HG02759 (cell line): ENCODE measurements around the gene PPARG.
"Not testable (repeated sequence)": the region's sequence is repeated elsewhere in the genome, so short reads cannot be mapped to it uniquely, and the experiment has no call there.

ENCODE experiments used
- ATAC-seq: cut with Tn5 transposase; IDR thresholded peaks from one replicate; pipeline ENCODE4 v1.9.1; 2021; ENCODE audit warnings: mild to moderate bottlenecking, moderate library complexity; ENCODE audit not compliant: unreplicated experiment

The PPARG gene

DNA sequence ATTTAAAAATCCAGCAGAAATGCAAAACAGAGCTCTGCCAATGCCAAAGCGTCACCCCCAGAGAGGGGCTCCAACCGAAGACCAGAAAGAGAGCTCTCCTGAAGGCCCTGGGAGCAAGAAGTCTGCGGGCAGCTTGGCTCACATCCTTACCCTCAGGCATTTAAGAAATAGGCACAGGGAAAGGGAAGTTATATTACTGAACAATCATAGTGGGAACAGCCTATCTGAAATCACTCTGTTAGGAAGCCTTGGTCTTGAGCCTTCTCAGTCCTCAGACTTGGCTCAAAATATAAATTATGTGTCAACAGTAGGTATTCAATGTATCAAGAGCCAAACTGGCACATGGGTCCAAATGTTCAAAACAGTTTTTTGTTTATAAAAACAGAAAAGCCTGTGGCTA, 10.3 kb upstream of the PPARG start:
- no peak for ATAC-seq

GRCh38 chr3:12279591-12280326, 9.1 kb upstream of the PPARG start:
- ATAC-seq: no peak

DNA sequence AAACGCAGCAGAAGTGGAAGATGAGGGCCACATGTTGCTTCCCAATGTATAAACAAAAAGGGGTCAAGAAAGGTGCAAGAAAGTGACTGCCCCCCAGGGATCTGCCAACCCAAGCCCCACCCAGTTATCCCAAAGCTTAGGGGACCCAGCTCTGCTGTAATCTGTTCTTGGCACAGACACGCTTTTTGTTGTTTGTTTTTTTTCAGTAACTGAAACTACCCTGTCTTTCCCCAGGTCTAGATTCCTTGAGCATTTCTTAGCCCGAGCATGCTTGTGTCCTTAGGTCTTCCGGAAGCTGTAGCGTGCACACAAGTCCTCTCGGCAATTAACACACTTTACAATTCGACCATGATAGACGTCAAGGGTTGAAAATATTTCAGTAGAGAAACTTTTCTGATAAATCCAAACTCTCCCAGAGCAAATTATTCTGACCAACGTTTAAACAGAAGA, 8.5 kb upstream of the PPARG start:
- no peak for ATAC-seq

DNA sequence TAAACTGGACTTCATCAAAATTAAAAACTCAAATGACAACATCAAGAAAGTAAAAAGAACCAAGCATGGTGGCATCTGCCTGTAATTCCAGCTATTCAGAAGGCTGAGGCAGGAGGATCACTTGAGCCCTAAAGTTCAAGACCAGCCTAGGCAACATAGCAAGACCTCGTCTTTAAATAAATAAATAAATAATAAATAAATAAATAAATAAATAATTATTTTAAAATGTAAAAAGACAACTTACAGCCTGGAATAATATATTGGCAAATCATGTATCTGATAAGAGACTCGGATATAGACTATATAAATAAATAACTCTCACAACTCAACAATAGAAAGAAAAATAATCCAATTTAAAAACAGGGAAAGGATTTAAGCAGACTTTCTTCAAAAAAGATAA, 4.3 kb upstream of the PPARG start:
- ATAC-seq: no peak

DNA sequence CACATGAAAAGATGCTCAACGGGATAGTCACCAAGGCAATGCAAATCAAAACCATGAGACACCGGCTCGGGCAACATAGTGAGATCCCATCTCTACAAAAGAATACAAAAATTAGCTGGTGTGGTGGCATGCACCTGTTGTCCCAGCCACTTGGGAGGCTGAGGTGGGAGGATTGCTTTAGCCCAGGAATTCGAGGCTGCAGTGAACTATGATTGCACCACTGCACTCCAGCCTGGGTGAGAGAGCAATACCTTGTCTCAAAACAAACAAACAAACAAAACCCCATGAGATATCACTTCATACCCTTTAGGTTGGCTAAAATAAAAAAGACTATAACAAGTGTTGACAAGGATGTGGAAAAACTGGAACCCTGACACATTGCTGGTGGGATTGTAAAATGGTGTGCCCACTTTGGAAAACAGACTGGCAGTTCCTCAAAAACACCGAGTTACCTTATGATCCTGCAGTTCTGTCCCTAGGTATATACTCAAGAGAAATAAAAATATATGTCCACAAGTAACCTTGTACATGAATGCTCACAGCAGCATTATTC, 3.8 kb upstream of the PPARG start:
- no peak for ATAC-seq

GRCh38 chr3:12285779-12286178, 3.1 kb upstream of the PPARG start:
- not testable (repeated sequence) for ATAC-seq

GRCh38 chr3:12286504-12286903, 2.4 kb upstream of the PPARG start:
- ATAC-seq: no peak

GRCh38 chr3:12286927-12287726, 1.7 kb upstream of the PPARG start:
- no peak for ATAC-seq

- no peak for ATAC-seq
Measured at GRCh38 chr3:12287727-12288181, 1.1 kb upstream of the PPARG start.

DNA sequence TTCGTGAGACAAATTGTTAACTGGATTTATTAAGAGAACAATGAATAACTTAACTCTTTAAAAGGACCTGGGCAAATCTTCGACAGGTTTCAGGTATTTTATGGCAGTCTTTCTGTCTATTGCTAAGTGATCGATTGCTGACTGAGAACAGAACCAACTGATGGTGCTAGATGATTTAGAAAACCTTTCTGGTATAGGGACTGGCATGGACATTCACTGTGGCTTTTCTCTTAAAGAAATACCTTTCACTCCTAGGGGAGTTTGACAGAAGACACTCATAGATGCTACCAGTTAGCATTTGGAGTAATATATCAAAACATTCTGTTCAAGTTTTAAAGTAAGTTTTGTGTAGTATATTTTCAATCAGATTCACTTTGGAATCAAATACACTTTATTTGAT, 654 bp downstream of the PPARG start:
- no peak for ATAC-seq

GRCh38 chr3:12292770-12293169, 3.9 kb downstream of the PPARG start:
- ATAC-seq: no peak

- no peak for ATAC-seq
Measured at GRCh38 chr3:12294885-12295580, 6.2 kb downstream of the PPARG start.

DNA sequence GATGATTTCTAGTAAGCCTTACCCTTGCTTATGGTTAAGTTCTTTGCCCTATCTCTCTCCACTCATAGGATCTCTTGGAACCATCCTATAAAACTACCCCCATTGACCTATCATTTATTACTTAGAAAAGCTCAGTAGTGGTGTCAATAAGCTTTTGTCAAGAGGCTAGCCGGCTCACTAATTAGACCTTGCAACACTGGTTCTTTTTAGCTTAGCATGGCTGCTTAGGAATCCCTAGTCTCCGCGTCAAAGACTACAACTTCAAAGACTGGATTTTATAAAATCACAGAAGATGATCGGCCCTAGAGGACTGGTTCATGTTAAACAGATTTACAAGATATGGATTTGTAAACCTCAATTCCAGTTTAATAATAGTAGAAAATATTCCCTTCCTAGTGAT, 7.6 kb downstream of the PPARG start:
- ATAC-seq: no peak

DNA sequence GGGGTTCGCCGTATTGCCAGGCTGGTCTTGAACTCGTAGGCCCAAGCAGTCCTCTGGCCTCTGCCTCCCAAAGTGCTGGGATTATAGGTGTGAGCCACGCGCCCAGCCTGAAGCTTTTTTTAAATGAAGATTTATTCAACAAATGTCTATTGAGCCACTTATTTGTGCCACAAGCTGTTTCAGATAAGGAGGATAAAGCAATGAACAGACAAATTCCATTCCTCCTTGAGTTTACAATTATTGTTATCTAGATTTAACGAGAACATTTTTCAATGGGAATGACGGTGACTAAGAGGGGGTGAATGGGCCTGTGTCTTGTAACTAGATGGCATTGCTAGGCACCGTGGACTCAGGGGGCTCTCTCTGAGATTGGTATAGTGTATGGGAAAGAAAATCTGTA, 10.2 kb downstream of the PPARG start:
- no peak for ATAC-seq

DNA sequence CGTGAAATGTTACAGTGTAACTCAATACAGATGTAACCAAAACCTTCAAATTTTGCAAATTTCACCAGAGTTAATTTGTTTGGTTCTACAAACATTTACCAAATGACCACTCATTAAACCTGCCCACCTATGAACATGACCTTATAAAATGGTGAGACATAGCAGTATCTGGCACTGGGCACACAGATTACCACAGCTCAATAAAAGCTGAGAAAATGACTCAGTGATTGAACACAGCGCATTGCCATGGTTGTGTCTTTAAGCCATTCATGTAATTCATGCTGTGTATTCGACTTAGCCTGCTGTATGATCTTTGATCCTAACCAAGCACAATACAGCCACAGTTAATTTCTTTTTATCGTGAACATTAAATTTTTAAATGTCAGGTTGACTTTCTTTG, 11.3 kb downstream of the PPARG start:
- no peak for ATAC-seq

- ATAC-seq: no peak
Measured at GRCh38 chr3:12301031-12301430, 12.2 kb downstream of the PPARG start.

DNA sequence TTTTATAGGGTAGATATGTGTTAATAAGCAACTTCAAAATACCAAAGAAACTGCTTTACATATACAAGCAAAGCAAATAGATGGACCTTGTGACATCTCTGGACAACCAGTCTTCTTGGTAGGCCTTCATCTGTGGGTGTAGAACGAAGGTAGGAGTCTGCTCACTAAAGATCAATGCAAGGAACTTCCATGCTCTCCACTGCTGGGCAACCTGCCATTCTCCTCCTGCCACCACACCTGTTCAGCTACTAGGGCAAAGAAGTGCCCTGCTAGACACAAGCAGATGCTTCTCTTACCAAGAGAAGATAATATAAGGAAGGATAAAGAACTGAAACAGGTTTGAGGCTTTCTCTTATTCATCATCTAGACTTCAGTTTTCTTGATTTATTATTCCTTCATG, 12.6 kb downstream of the PPARG start:
- no peak for ATAC-seq

DNA sequence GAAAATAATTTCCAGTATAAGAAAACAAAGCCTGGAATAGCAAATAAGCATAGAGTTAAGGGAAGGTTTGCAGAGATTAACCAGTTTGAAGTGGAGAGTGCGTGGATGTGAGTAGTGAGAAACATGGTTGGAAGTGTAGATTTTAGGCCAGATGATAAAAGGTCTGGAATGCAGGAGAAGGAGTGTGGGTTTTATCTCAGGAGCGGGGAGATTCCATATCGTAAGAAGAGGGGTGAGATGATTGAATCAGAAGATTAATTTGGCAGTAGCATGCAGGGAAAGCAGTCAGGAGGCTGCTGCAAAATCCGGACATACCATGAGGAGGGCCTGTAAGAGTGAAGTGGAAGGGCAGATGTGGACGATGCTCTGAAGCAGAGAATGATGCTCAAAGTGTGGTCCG, 13.7 kb downstream of the PPARG start:
- ATAC-seq: no peak

- ATAC-seq: no peak
Measured at GRCh38 chr3:12303534-12303933, 14.7 kb downstream of the PPARG start.

GRCh38 chr3:12303993-12304392, 15.1 kb downstream of the PPARG start:
- ATAC-seq: no peak

DNA sequence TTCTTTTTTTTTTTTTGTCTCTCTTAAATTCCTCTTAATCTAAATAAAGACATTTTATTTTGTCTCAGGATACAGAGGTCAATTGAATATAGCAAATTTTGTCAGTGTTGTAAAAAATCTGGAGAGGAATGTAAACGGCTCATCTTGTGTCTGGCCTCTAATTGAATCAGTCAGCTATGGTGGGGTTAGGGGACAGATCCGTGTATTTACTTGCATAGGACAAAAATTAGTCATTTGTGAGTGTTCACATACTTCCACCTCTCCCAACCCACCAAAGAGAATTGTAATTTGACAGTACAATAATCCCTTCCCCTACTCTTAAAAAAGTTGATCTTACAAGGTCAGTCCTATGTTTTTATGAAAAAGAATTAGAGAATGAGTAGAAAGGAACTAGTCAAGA, 18.3 kb downstream of the PPARG start:
- no peak for ATAC-seq
